ENCODE measurements around the gene PPOX.

The PPOX gene

GRCh38 chr1:161165742-161166668, at the start of gene PPOX:
TSS of gene PPOX (plus strand) at chr1:161166426. CDS start at chr1:161166848, 422 bp downstream.
- DNase-seq, result peak; percentile 97
- Mint-ChIP-seq H3K4me3 (peak within 1 kb of the TSS; percentile 74), H3K27ac (peak within 1 kb of the TSS; percentile 97), H3K9me3 (no peaks in the 10 kb centered on the region), H3K4me1 (peaks cover 45% of the 10 kb centered on the region), H3K36me3 (peaks cover 36% of the 10 kb centered on the region), H3K27me3 (no peaks in the 10 kb centered on the region)
- CTCF ChIA-PET, result interaction anchor here (0.9 to 4.2 kb wide), 24 partner anchors 7 to 217 kb away, joined by 3 to 28 read pairs (median 6); partner anchors contain the start of genes APOA2, CFAP126, NDUFS2 and SDHC

DNA sequence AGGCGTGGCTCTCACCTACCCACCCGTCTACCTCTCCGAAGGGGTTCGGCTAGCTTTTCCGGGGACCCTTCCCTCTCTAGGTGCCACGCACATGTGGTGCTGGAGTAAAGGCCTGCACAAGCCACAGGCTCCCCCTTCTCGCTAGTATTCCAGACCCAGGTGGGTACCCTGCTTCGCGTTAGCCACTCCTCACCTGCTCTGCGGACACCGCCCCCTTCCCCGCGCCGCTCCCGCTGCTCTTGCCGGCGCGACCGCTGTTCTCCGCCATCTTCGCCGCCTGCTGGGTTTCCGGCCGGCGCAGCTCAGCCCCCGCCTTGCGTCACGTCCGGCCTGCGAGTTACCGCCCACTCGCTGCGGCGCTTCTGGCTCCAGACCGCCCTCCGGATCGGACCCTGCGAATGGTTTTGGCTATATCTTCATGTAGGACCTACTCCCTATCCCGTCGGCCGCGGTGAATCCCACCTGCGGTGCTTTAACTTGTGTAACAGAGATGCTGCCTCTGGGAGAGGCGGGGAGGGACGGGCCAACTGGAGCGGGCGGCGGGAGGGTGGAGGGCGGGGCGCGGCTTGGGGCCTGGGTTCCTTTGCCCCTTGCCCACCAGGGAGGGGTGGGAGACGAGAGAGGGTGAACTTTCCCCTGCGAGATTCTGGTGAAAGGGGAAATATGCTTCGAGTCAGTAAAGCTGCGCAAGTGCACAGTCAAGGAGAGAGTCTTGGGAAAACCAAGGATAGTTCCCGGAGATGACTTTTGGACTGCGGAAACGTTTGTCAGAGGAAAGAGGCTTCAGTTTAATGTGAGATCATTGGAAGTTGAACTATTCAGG, 48.3 kb upstream of the PPOX start, which contains the start of the genes NIT1 and PFDN2:
NIT1 (plus strand) TSS at position 347 of the 823 bp plus-strand sequence; CDS start at position 419, 72 bp downstream.
PFDN2 (minus strand) TSS at position 279 of the 823 bp plus-strand sequence; CDS start at position 268, 11 bp downstream.
- DNase-seq, result peak; percentile 92
- Mint-ChIP-seq H3K27ac (peak within 1 kb of the TSS; percentile 97), H3K9me3 (no peaks in the 10 kb centered on the region), H3K4me1 (peaks cover 70% of the 10 kb centered on the region), H3K36me3 (peaks cover 49% of the 10 kb centered on the region), H3K4me3 (peak within 1 kb of the TSS; percentile 89), H3K27me3 (no peaks in the 10 kb centered on the region)
- CTCF ChIA-PET, result interaction anchor here (0.8 to 1.5 kb wide), 7 partner anchors 15 to 48 kb away, joined by 3 to 4 read pairs (median 3); partner anchors contain the start of genes DEDD and KLHDC9

DNA sequence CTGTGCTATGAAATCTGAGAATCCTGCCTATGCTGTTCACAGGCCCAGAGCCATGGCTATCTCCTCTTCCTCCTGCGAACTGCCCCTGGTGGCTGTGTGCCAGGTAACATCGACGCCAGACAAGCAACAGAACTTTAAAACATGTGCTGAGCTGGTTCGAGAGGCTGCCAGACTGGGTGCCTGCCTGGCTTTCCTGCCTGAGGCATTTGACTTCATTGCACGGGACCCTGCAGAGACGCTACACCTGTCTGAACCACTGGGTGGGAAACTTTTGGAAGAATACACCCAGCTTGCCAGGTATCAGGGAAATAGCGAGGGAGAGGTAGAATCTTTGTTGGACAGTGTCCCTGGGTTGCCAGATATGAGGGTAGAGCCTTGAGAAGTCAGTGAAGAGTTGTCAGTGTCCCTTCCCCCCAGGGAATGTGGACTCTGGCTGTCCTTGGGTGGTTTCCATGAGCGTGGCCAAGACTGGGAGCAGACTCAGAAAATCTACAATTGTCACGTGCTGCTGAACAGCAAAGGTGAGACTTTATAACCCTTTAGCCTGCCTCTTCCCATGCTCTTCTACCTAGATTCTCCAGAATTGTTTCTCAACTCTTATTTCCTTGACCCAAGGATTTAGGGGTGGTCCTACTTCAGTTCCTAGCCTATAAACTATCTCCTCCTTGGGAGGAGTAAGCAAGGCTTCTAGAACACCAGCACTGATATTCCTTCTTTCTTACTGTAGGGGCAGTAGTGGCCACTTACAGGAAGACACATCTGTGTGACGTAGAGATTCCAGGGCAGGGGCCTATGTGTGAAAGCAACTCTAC, 46.9 kb upstream of the PPOX start:
- peaks cover 57% of the 10 kb centered on the region for H3K4me1 Mint-ChIP-seq
- peak; percentile 73 for DNase-seq

DNA sequence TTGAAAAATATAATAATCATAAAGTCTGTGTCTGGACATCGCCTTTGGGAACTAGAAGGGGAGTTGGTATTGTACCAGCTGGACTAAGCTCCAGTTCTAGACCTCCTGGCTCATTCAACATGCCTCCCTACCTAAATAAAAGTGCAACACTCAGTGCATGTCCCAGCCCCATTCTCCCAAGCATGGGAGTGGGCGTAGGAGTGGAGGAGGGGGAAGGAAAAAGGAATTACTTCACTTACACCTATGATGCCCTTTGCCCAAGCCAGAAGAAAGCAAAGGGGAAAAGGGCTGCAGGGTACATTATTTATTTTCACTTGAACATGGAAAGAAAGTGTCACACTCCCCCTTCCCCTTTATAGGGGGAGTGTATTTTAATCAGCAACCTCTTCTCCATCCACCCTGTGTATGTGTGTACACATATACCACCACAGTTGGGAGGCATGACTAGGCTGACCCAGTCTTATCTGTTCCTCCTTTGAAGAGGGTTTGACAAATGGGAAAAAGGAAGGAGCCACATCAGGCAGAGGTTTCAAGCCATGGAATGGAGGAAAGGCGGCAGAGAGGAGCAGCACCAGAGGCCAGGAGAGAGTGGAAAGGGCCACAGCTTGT, 45.1 kb upstream of the PPOX start:
- H3K4me1 Mint-ChIP-seq, result peaks cover 48% of the 10 kb centered on the region

More for the DNA sequence above, 46.9 kb upstream of the PPOX start:
- H3K36me3 Mint-ChIP-seq, result peaks cover 50% of the 10 kb centered on the region
- no peaks in the 10 kb centered on the region for H3K27me3 Mint-ChIP-seq
- CTCF ChIA-PET, result interaction anchor here (0.9 to 1.0 kb wide), 4 partner anchors 8 to 22 kb away, joined by 3 to 4 read pairs (median 4); partner anchors contain the start of gene DEDD
- H3K9me3 Mint-ChIP-seq, result no peaks in the 10 kb centered on the region
- peak overlapping the region; percentile 89 for H3K4me3 Mint-ChIP-seq
- H3K27ac Mint-ChIP-seq, result peak overlapping the region; percentile 97

GRCh38 chr1:161121834-161122233, 44.4 kb upstream of the PPOX start:
- no peak overlapping the region for H3K27ac Mint-ChIP-seq
- peaks cover 45% of the 10 kb centered on the region for H3K4me1 Mint-ChIP-seq
- no peak overlapping the region for H3K4me3 Mint-ChIP-seq
- H3K36me3 Mint-ChIP-seq, result peaks cover 54% of the 10 kb centered on the region
- CTCF ChIA-PET, result interaction anchor here (0.7 to 1.6 kb wide), 3 partner anchors 17 to 44 kb away, joined by 3 to 4 read pairs (median 4); partner anchors contain the start of gene PPOX
- DNase-seq, result no peak
- no peaks in the 10 kb centered on the region for H3K9me3 Mint-ChIP-seq
- no peaks in the 10 kb centered on the region for H3K27me3 Mint-ChIP-seq

More for the DNA sequence above, 45.1 kb upstream of the PPOX start:
- Mint-ChIP-seq H3K27ac (peak overlapping the region; percentile 75), H3K9me3 (no peaks in the 10 kb centered on the region), H3K36me3 (peaks cover 54% of the 10 kb centered on the region), H3K27me3 (no peaks in the 10 kb centered on the region), H3K4me3 (no peak overlapping the region)
- CTCF ChIA-PET, result interaction anchor here (1.6 kb wide), 2 partner anchors 20 to 45 kb away, joined by 4 read pairs; partner anchors contain the start of gene PPOX
- DNase-seq, result no peak

DNA sequence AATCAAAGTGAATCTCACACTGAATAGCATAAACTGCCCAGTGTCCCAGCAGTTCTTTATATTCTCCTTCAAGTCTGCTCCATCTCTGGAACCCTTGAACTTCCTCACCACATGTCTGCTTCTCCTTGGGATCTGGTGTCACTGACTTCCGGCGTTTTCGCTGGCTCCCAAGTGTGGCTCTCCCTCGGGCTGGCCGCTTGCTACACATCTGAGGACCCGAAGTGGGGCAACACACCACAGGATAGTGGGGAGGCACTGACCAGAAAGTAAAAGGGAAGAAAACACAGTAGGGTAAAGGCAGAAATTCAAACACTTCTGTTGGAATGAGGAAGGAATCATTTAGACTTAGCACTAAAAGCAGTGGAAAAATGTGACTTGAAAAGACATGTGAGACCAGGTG, 43.3 kb upstream of the PPOX start:
- no peaks in the 10 kb centered on the region for H3K27me3 Mint-ChIP-seq
- no peaks in the 10 kb centered on the region for H3K9me3 Mint-ChIP-seq
- peaks cover 65% of the 10 kb centered on the region for H3K36me3 Mint-ChIP-seq
- H3K4me3 Mint-ChIP-seq, result no peak overlapping the region
- no peak overlapping the region for H3K27ac Mint-ChIP-seq
- no peak for DNase-seq
- CTCF ChIA-PET, result interaction anchor here (1.6 kb wide), 1 partner anchor 18 kb away, joined by 4 read pairs; no protein-coding TSS in a partner anchor
- H3K4me1 Mint-ChIP-seq, result peaks cover 50% of the 10 kb centered on the region

DNA sequence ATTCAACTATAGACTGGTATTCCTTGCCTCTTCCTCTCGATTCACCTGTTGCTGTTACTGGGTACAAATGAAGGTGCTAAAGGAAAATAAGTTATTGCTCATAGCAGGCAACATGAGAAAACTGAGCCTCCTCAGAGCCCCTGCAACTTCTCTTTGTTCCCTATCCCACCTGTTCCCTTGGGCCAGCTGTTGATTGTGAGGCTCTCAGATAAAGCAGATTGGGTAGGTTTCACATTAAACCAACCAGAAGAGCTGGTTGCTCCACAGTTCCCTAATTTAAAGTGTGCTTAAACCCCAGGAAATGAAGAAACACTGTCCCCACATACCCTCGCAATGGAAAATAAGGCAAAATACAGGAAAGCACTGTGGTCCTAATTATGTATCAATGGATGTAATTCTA, 38.6 kb upstream of the PPOX start:
- no peak overlapping the region for H3K4me3 Mint-ChIP-seq
- no peak overlapping the region for H3K27ac Mint-ChIP-seq
- DNase-seq, result no peak
- CTCF ChIA-PET, result interaction anchor here (1.1 to 1.4 kb wide), 2 partner anchors 9 to 13 kb away, joined by 4 read pairs; no protein-coding TSS in a partner anchor
- peaks cover 60% of the 10 kb centered on the region for H3K36me3 Mint-ChIP-seq
- no peaks in the 10 kb centered on the region for H3K9me3 Mint-ChIP-seq
- peaks cover 59% of the 10 kb centered on the region for H3K4me1 Mint-ChIP-seq
- no peaks in the 10 kb centered on the region for H3K27me3 Mint-ChIP-seq

DNA sequence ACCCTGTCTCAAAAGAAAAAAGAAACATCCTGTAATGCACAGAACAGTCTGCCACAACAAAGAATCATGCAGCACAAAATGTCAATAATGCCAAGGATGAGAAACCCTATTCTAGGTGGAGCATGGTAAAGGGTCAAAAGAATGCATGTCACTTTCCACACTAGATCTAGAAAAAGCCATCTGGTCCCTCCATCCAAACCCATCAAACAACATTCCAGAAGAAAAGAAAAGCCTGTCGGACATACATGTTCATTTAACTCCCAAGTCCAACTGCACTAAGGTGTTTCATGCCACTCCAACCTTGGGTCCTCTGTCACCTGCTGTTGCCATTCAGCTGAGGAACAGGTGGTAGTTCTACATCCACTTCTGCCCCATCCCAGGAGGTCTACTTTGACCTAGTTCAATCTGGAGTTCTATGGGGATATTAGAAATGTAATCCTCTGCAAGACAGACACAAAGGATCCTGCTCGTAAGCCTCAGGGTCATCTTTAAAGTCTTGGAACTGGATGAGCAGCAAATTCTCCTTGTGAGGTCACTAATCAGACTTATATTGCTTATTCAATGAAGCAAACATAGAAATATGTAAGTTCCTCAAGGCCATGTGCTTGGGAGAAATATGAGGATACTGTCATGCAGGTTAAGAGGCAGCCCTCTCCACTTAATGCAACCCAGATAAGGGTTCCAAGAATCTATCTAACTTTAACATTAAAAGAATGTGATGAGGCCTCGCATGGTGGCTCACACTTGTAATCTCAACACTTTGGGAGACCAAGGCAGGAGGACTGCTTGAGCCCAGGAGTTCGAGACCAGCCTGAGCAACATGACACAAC, 37.4 kb upstream of the PPOX start:
- H3K27ac Mint-ChIP-seq, result peak overlapping the region; percentile 31
- no peak for DNase-seq
- H3K4me3 Mint-ChIP-seq, result no peak overlapping the region
- peaks cover 59% of the 10 kb centered on the region for H3K4me1 Mint-ChIP-seq
- CTCF ChIA-PET, result interaction anchor here (1.1 kb wide), 1 partner anchor 10 kb away, joined by 3 read pairs; no protein-coding TSS in a partner anchor
- no peaks in the 10 kb centered on the region for H3K9me3 Mint-ChIP-seq
- no peaks in the 10 kb centered on the region for H3K27me3 Mint-ChIP-seq
- H3K36me3 Mint-ChIP-seq, result peaks cover 51% of the 10 kb centered on the region

GRCh38 chr1:161130266-161130665, 36.0 kb upstream of the PPOX start:
- CTCF ChIA-PET, result interaction anchor here (0.6 kb wide), 1 partner anchor 53 kb away, joined by 4 read pairs; no protein-coding TSS in a partner anchor
- peak overlapping the region; percentile 25 for H3K4me3 Mint-ChIP-seq

DNA sequence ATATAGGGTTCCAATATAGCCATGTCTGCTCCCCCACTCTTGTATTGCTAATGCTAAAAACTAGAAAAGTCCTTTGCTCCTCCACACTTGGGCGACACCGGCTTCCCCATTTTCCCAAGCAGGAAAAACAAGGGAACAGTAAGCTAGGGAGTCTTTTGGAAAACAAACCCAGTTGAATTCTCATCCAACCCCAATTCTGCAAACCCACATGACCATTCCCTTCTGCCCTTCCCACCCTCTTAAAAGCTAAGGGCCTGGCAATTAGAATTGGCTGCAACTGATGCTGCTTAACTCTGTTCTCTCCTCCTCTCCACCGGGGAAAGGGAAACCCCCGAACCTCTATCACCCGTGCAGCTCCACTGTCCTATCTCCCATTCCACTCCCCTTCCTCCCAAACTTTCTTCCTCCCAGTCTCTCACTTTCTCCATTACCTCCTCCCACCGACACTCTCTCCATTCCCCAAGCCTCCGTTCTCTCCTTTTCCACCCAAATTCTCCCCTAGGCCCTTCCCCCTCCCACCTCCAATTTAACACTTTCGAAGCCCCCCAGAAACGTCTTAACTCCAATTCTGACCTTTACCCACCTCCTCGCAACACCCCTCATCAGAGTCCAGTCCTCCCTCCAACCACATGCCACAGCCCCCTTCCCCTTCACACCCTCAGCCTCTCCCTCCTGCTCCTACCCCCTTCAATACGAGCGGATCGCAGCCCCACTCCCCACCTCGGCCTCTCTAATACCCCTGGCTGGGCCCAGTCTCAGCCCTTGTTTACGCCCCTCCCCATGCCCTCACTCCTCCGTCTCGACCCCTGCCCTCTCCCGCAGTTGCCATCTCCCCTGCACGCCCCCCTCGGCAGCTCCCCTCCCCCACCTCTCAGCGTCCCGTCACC, 34.5 kb upstream of the PPOX start:
- H3K4me3 Mint-ChIP-seq, result no peak overlapping the region
- no peak for DNase-seq
- H3K36me3 Mint-ChIP-seq, result peaks cover 37% of the 10 kb centered on the region
- CTCF ChIA-PET, result interaction anchor here (0.8 to 1.4 kb wide), 5 partner anchors 14 to 134 kb away, joined by 3 to 4 read pairs (median 4); partner anchors contain the start of genes ARHGAP30, NIT1 and PFDN2
- H3K27ac Mint-ChIP-seq, result peak overlapping the region; percentile 86
- H3K9me3 Mint-ChIP-seq, result no peaks in the 10 kb centered on the region
- peaks cover 59% of the 10 kb centered on the region for H3K4me1 Mint-ChIP-seq
- H3K27me3 Mint-ChIP-seq, result no peaks in the 10 kb centered on the region

More at GRCh38 chr1:161130266-161130665, 36.0 kb upstream of the PPOX start:
- DNase-seq, result no peak
- no peaks in the 10 kb centered on the region for H3K27me3 Mint-ChIP-seq
- peaks cover 47% of the 10 kb centered on the region for H3K36me3 Mint-ChIP-seq
- no peaks in the 10 kb centered on the region for H3K9me3 Mint-ChIP-seq
- peak overlapping the region; percentile 24 for H3K27ac Mint-ChIP-seq
- H3K4me1 Mint-ChIP-seq, result peaks cover 62% of the 10 kb centered on the region

All from activated naive CD4-positive, alpha-beta T cell treated with anti-CD3 and anti-CD28 coated beads, Interleukin-2, amount 10 ng/mL, durations not matched to agents 7 days and 5 days (primary cell).